Hepatocyte (in vitro differentiated cells): ENCODE measurements around the gene GCNT2.

Experiments
- CTCF ChIP-seq: fragments of 200-600 bp; sonication (generic); IDR thresholded peaks from 2 replicates; pipeline ENCODE4 v1.5.1; 2016; ENCODE audit warnings: antibody characterized with exemption, mild to moderate bottlenecking; ENCODE audit not compliant: poor library complexity
- EZH2phosphoT487 ChIP-seq: fragments of 200-600 bp; sonication (generic); IDR thresholded peaks from one replicate; pipeline ENCODE4 v1.6.1; 2018; ENCODE audit warnings: antibody characterized with exemption, mild to moderate bottlenecking, low read depth, moderate library complexity; ENCODE audit not compliant: unreplicated experiment, severe bottlenecking

DNA sequence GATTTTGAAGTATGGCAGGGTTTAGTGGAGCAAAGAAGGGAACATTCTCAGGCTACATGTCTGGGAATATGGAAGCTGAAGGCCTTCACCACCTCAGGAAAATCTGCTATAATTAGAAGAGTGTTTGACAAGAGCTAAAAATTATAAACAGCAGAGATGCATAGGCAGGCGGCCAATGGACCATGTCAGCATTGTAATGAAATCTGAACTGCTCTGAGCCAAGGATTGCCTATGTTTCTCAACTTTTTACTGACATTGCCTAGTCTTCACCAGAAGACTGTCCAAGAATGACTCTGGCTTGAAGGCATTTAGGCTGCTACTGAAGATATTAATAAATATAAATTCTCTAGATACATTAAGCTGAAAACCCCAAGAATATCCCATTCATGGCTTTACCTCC, 89.1 kb downstream of the GCNT2 start:
- TF ChIP-seq CTCF (no peak), EZH2phosphoT487 (no peak)
